HG02759 (cell line): Measurements from ENCODE around the gene ABAT.

Experiments used
- ATAC-seq: cut with Tn5 transposase; IDR thresholded peaks from one replicate; pipeline ENCODE4 v1.9.1; 2021; ENCODE audit warnings: mild to moderate bottlenecking, moderate library complexity; ENCODE audit not compliant: unreplicated experiment

The ABAT gene

DNA sequence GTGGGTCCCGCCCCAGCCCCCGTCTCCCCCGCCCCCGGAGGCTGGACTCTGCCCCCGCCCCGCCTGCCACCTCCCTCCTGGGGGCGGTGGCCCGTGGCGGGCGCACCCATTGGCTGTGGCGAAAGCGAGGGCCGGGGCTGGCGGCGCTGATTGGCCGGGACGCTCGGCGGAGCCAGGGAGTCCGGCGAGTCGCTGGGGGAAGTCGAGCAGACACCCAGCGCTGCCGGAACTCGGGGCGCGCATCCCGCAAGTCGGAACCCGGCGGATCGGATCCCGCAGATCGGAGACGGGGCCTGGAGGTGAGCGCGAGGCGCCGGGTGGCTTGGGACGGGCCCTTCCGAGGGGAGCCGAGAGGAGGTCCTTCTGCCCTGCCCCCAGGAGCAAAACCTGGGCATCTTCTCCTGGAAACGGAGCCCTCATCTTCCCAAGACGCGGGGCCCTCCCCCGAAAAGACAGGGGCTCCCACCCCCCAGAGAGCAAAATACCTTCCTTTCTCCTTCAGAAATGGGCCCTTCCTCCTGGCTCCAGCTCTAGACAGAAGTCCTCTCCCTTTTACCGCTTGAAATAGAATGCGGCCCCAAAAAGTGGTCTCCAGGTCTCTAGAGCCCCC, at the start of gene ABAT:
TSS of gene ABAT (plus strand) at position 205 of the 610 bp plus-strand sequence. CDS start 61,123 bp downstream, outside the sequence.
- peak; percentile 100 for ATAC-seq

DNA sequence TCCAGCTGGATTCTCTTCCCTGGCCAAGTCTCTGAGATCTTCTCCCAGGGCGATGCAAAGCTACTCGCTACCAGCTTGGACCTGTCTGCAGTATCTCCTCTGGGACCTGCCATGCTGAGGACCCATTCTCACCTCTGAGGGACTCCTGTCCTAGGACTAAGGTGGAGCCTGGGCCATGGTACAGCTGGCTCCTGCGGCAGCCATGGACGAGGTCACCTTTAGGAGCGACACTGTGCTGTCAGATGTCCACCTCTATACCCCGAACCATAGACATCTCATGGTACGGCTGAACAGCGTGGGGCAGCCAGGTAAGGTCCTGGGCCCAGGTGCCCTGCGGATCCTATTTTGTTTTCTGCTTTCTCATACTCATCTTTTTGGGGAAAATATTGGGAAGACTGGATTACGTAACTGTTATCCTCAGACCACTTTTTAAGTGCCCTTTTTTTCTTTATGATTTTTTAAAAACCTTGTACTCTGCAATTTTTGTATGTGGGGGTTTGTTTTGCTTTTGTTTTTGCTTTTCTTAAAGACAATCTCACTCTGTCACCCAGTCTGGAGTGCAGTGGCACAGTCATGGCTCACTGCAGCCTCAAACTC, 48.8 kb upstream of the ABAT start:
- no peak for ATAC-seq

DNA sequence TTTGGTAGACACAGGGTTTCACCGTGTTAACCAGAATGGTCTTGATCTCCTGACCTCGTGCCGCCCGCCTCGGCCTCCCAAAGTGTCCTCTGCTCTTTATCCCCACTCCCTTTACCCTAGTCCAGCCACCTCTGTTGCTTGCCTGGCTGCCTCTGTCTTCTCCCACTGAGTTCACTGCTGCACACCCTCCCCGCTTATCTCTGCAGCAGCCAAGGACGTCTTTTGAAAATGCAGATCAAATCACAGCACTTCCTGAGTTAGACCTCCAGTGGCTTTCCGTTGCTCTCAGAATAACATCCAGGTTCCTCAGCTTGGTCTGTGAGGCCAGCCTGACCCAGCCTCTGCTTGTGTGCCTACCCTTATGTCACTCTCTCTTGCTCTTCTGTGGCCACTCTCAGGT, 47.5 kb upstream of the ABAT start:
- ATAC-seq, result no peak

DNA sequence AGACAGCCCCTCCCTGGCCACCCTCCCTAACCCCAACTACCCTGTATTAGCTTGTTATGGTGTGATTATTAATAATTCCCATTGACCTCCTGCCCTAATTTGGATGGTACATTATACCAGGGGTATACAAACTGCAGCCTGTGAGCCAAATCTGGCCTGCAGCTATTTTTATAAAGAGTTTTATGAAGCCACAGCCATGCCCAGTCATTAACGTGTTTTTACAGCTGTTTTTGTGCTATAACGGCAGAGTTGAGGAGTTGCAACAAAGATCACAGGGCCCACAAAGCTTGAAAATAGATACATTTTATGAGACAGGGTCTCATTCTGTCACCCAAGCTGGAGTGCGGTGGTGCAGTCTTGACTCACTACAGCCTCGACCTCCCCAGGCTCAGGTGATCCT, 47.0 kb upstream of the ABAT start:
- ATAC-seq, result no peak

DNA sequence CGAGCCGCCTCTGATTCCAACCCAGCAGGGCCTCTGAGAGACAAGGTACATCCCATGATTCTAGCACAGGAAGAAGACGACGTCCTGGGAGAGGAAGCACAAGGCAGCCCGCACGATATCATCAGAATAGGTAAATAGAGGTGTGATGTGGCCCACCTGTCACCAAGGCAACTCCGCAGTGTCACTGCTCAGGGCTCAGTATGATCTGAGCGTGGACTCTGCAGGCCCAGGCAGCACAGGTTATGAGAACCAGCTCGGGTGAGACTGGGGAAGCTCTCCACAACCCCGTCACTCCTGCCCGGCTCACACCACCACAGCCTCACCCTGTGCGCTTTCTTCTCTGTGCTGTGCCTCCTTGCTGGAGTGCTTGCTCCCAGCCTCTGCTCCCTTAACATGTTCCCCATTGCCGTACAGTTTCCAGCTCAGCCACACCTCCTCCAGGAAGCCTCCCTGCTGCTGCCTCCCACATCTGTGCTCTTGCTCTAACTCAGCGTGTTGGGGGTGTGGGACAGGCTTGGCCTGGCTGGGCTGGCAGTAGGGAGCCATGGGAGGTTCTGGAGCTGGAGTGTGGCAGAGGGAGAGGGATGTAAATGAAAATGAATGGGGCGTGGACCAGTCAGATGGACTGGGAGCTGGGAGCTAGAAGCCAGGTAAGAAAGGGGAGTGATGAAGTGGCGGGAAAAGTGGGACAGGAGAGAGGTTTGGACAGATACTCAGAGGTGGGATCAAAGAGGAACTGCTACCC, 45.3 kb upstream of the ABAT start:
- no peak for ATAC-seq

DNA sequence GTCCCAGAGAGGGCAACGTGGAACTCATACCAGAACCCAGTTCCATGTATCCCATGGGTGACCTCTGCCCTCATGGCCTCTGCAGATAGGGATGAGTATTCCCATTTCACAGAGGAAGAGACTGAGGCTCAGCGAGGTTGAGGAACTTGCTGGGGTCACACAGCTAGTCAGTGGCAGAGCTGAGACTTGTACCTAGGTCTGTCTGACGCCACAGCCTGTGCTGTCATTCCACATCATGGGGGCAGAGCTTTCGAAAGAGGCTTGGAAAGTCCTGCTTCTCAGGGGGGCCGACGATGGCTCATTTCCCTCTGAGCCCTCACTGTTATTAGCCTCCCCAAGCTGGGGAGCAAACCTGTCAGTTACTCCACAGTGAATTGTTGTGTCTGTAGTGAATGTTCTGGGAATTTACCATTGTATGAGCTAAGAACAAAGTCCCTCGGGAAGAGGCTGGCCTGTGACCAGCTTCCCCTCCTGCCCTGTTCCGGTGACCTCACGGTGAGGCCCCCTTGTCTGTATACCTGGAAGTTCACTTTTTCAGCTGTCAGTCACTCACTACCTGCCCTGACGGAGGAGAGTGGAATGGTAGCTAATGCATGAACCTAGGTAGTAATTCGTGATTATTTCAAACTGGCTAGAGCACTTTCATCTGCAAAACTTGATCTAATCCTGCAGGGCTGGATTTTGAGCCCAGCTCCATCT, 44.0 kb upstream of the ABAT start:
- ATAC-seq, result no peak

DNA sequence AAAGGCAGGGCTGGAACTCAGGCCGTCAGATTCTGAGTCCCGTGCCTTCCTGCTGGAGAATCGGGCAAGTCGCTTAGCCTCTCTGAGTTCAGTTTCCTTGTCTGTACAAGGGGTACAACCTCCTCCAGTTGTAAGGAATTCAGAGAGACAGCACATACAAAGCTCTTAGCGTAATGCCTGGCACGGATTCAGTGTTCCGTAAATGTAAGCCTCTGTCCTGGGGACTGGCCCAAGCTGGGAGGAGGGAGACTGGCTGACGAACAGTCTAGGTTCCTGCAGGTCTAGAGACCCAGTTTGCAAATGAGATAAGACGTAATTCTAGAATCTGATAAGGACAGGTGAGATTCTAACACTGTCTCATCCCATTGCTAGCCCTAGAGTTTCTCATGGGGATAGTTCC, 43.0 kb upstream of the ABAT start:
- ATAC-seq, result no peak

DNA sequence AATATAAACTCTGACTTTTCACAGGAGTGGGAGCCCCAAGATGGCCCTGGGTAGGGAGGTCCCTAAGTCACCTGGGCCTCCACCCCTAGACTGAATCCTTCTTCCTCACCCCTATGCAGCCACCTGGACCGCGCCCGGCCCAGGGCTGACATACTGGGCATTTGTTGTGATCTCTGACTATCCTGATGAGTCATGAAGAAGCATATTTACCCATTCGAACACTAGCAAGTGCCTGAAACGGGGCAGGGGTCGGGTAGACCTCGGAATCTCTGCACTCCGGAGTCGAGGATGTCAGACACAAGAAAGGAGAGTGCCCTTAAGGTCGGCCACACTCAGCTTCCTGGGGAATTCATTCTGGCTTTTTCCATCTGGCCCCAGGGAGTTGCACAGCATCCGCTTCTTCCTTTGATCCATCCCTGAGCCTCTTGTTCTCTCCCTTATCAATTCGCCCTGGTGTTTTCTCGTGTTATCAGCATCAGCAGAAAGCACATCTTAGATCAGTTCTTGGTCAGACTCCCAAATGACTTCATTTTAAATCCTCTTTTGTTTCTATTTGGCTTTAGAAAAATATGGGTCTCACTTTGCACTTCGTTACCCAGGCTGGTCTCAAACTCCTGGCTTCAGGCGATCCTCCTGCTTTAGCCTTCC, 42.5 kb upstream of the ABAT start:
- ATAC-seq, result no peak

DNA sequence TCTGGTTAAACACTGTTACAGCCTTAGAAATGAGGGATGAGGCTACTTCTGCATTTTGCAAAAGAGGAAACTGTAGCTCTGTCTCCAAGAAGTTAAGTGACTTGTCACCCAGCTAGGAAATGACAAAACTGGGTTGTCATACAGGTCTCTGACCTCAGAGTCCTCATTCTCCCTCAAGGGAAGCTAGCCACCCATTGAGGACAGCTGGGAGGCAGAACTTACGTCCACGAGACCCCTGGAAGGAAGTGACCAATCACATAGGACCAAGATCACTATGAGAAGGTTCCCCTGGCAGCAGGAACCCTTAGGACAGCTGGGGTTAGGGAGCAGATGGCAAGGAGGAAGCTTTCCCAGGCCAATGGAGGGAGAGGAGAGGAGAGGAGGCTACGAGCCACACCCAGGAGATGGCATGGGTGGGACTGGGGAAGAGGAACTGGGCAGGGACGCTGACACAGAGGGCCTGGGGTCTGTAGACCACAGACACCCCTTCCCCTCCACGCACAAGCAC, 41.7 kb upstream of the ABAT start:
- ATAC-seq, result no peak

DNA sequence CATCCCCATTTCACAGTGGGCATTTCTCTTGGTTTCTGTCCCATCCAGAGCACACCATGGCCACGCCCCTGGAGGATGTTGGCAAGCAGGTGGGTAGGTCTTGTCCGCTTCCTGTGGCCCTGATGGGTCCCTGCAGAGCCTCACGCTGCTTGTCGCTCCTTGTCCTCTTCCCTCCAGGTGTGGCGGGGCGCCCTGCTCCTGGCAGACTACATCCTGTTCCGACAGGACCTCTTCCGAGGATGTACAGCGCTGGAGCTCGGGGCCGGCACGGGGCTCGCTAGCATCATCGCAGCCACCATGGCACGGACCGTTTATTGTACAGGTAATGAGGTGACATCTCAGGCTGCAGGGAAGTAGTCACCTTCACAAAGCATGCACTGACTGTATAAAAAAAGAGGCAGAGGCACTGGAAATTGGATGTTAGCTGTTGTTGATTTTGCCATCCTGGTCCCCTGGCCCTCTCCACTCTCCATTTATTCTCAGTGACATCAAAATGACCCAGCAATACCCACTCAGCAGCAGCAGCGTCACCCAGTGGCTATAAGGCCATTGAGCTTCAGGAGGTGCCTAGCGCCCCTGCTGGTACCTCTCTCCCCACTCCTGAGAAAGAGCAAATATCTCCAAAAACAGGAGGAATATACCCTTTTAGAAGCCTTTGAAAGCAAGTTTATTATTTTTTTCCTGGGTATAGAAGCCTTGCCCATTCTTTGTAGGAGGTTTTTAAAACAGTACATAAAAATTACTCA, 39.3 kb upstream of the ABAT start:
- no peak for ATAC-seq

DNA sequence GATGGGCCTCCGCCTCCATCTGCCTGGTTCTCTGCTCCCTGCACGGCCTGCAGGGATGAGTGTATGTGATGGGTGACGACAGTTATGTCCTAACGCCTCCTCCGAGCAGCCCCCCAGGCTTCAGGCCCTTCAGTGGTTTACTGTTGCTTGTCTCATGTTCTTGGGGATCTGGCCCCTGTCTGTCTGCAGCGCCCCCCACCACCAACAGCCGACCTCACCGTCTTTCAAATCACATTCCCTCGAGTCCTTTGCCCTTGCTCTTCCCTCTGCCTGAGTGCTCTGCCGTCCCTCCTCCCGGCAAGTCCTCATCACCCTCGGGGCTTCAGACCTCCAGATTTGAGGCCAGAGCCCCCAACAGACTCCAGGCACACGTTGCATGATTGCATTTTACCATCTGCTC, 34.7 kb upstream of the ABAT start:
- no peak for ATAC-seq

DNA sequence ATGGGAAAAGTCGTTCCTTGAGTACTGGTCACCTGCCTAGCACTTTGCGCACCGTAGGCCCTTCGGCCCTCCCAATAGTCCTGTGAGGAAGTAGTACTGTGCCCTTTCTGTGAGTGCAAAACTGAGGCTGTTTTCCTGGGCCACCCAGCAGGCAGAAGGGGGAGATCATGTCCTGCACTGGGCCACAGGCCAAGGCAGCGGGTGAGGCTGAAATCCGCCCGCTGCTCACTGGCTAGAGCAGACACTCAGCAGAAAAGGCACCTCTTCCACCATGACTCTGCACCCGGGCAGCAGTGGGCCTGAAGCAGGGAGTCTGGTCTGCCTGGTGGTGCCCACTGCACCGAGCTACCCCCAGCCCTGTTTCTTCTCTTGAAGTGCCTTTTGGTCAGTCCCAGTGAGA, 32.7 kb upstream of the ABAT start:
- ATAC-seq, result no peak

DNA sequence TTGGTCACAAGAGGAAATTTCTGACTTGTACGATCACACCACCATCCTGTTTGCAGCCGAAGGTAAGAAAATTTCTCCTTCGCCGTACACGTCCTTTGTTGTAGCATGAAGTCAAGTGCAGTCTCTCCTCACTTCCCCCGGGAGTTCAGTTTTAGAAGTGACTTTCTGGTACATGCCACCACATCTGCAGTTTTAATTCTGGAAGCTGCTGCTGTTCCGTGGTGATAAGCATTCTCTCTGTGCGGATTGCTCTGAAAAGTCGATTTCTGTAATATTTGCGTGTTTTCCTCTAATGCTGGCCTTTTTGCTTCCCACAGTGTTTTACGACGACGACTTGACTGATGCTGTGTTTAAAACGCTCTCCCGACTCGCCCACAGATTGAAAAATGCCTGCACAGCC, 32.3 kb upstream of the ABAT start:
- no peak for ATAC-seq

DNA sequence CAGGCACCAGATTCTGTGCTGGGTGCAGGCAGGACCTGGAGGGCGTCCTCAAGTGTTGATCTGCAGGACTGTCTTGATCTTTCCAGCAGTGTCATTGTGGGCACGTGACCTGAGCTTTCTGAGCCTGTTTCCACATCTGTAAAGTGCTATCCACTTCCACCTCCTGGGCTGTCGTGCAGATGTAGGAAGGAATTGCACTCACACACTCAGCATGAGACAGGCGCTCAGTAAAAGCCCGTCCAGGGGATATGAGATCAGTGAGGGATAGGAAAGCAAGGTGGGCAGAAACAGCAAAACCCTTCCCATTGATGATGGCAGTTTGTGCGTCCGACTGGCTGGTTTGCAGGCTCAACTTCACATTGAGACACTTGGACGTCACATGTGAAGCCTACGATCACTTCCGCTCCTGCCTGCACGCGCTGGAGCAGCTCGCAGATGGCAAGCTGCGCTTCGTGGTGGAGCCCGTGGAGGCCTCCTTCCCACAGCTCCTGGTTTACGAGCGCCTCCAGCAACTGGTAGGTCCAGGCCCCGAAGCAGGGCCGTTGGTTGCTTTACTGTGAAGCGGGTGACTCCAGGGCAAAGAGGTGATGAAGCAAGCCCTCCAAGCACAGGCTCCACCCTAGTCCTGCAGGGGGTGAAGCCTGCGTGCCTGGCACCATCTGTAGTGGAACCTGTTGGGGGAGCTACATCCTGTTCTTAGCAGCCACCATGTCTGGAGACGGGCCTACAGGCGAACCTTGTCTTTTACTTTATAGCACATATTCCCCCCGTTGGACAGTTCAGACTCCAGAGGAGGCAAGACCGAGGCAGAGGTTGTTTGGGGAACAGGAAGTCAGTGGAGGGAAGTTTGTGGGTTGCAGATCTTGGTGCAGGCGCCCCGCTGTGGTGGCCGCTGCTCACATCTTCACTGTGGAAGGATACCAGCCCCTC, 29.9 kb upstream of the ABAT start:
- no peak for ATAC-seq

DNA sequence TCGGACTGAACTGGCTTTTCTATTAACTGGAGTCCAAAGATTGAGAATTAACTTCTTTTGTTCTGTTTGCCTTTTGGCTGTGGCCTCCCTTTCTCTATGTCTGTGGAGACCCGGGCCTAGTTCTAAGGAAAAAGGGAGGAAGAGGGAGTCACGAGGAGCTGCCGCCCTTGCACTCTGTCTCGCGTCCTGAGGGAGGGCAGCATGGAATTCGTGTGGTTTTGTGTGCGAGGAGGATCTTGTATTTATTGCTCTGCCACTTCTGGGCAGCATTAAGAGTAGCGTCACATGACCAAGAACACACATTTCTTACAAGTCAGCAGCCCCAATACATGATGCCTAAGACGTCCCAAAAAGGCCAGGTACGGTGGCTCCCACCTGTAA, 29.3 kb upstream of the ABAT start:
- no peak for ATAC-seq

DNA sequence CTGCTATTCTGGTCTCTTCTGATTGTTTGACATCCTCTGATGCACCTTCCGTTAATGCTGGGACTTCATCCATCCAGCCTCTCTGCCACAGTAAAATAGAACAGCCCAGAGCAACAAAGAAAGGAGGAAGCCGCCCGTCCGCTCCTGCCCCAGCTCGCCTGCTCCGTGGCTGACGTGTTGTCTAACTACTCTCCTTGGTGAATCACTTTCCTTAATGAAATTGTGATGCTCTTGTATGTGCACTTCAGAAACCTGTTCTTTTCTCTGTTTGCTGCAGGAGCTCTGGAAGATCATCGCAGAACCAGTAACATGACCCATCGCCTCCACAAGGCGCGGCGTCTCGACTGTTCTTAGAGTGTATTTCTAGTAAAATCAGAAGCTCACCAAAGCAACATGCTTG, 28.6 kb upstream of the ABAT start:
- no peak for ATAC-seq

DNA sequence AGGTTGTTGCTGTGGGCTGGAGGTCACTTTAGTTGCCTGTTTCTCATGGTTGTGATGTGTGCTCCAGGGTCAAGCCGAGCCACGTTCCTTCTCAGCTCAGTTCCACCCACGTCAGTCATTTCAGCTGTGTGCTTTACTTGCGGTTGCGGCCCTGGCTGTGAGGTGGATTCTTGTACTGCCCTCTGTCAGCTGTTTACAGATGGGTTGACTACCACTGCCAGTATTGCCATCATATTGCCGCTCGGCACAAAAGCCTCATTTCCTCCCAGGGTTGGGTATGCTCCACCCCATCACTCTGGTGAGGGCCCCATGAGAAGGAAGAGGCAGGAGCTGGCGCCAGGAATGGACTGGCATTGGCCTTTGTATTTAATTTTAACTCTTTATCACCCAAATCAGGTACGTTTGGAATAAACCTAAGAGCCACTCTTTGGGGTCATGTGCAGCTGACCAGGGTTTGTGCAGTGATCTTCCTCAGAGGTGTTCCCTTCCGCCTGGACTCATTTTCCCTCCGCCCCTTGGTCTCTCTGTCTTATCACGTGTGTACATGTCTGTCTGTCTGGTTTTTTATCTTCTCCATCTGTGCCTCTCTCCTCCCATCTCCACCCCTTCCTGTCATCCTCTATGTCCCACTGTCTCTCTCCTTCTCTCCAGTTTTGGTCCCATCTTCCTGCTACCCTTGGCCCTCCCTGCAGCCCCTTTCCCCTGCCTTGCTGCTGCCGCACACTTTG, 27.9 kb upstream of the ABAT start:
- no peak for ATAC-seq

DNA sequence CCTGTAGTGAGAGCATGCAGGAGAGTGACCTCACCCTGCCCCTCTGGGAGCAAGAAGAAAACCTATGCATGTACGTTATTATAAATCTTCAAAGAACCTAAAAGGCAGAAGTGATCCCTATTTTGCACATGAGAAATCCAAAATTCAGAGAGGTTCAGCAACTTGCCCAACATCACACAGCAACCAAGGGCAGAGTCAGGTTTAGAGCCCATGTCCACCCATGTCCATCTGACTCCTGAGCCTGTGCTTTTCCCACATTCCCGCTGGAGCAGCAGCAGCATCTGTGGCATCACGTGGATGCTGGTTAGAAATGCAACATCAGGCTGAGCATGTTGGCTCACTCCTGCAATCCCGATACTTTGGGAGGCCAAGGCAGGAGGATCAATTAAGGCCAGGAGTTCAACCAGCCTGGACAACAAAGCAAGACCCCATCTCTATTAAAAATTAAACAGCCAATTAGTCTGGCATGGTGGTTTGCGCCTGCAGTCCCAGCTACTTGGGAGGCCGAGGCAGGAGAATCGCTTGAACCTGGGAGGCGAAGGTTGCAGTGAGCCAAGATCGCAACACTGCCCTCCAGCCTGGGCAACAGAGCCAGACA, 26.6 kb upstream of the ABAT start:
- no peak for ATAC-seq
